Vagina (tissue), 2 donors: ENCODE data around the gene HEPN1.

ENCODE experiments used
- POLR2A ChIP-seq, 2 donors: fragments of 450-650 bp; IDR thresholded peaks; one replicate each; pipeline ENCODE4 v1.6.1; 2017; ENCODE audit warnings: antibody characterized with exemption in 2 of 2, mild to moderate bottlenecking in 2 of 2, moderate library complexity in 2 of 2
- POLR2AphosphoS5 ChIP-seq, 2 donors: sonication (generic); formaldehyde crosslinking; IDR thresholded peaks; one replicate each; pipeline ENCODE4 v1.9.0; 2017; ENCODE audit warnings: antibody characterized with exemption in 2 of 2, mild to moderate bottlenecking in 2 of 2, low read depth in 1 of 2; ENCODE audit not compliant: insufficient read depth in 1 of 2
- TF ChIP-seq, protein P1 (sequence below), 3 experiments: fragments of 450-650 bp in 2 of 3; fragments of 200-600 bp in 1 of 3; sonication (generic) in 1 of 3; IDR thresholded peaks; one replicate each; pipeline ENCODE4 v1.5.1; 2017 to 2019; ENCODE audit warnings: antibody characterized with exemption in 3 of 3, mild to moderate bottlenecking in 2 of 3, moderate library complexity in 2 of 3

DNA sequence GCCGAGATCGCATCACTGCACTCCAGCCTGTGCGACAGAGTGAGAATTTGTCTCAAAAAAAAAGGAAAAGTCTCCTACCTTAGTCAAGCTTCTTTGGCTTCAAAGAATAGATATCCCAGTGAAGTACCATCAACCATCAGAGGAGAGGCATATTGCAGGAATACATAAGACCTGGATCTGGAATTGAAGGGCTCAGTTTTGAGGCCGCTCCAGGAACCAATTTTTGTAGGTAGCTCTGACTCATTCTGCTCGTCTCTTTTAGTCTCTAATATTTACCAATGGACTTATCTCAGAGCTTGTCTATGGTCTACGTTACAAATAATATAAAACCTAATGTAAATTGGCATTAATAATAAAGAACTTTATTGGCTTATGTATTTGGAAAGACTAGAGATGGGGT, 26.8 kb downstream of the HEPN1 start:
- TF ChIP-seq, protein P1, sequence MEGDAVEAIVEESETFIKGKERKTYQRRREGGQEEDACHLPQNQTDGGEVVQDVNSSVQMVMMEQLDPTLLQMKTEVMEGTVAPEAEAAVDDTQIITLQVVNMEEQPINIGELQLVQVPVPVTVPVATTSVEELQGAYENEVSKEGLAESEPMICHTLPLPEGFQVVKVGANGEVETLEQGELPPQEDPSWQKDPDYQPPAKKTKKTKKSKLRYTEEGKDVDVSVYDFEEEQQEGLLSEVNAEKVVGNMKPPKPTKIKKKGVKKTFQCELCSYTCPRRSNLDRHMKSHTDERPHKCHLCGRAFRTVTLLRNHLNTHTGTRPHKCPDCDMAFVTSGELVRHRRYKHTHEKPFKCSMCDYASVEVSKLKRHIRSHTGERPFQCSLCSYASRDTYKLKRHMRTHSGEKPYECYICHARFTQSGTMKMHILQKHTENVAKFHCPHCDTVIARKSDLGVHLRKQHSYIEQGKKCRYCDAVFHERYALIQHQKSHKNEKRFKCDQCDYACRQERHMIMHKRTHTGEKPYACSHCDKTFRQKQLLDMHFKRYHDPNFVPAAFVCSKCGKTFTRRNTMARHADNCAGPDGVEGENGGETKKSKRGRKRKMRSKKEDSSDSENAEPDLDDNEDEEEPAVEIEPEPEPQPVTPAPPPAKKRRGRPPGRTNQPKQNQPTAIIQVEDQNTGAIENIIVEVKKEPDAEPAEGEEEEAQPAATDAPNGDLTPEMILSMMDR (IDR thresholded peaks at IDR 0.05): no peak
- TF ChIP-seq POLR2A (IDR thresholded peaks at IDR 0.05) (no peak), POLR2AphosphoS5 (IDR thresholded peaks at IDR 0.05; ENCODE audit: insufficient read depth in 1 of 2, low read depth in 1 of 2) (no peak)
